Measurements from ENCODE around the gene KCNG1.

DNA sequence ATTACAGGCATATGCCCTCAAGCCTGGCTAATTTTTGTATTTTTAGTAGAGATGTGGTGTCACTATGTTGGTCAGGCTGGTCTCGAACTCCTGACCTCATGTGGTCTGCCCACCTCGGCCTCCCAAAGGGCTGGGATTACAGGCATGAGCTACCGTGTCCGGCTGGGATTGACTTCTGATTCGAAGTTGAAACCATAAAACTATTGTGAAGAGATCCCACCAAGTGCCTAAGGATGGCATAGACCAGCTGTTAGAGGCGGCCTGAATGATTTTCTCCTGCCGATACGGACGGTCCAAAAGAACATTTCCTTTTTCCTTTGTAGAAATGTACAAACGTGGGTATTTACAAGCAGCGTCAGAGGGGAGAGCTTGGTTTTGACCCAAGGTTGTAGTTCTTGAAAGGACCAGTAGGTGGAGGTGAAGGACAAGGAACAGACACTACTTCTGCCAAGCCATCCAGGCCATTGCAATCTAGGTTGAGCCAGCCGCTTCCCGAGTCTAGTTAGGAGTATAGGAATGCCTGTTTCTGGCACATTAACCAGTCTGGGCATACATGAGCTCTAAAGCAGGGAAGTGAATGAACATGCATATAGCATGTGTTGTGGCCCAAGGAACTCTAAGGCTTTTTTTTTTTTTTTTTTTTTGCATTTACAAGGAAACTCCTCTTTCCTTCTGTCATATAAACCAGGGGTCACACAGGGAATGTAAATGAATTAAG, 35.3 kb downstream of the KCNG1 start:
- TF ChIP-seq, protein P1, sequence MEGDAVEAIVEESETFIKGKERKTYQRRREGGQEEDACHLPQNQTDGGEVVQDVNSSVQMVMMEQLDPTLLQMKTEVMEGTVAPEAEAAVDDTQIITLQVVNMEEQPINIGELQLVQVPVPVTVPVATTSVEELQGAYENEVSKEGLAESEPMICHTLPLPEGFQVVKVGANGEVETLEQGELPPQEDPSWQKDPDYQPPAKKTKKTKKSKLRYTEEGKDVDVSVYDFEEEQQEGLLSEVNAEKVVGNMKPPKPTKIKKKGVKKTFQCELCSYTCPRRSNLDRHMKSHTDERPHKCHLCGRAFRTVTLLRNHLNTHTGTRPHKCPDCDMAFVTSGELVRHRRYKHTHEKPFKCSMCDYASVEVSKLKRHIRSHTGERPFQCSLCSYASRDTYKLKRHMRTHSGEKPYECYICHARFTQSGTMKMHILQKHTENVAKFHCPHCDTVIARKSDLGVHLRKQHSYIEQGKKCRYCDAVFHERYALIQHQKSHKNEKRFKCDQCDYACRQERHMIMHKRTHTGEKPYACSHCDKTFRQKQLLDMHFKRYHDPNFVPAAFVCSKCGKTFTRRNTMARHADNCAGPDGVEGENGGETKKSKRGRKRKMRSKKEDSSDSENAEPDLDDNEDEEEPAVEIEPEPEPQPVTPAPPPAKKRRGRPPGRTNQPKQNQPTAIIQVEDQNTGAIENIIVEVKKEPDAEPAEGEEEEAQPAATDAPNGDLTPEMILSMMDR (conservative IDR thresholded peaks at IDR 0.05; ENCODE audit: low read length) = peak; percentile 82
- no peak for TF ChIP-seq EZH2phosphoT487 (IDR thresholded peaks at IDR 0.05; ENCODE audit: borderline replicate concordance)
